Neuron (in vitro differentiated cells): ENCODE results near the gene HSD17B2.
"Not testable (repeated sequence)": the region's sequence is repeated elsewhere in the genome, so short reads cannot be mapped to it uniquely, and the experiment has no call there.

Experiments used
- H2AFZ ChIP-seq: one replicate; pipeline ENCODE4 v1.6.1; 2013; ENCODE audit warnings: low read depth, mild to moderate bottlenecking, inconsistent platforms, low read length, moderate library complexity
- H3K27me3 ChIP-seq: one replicate; pipeline ENCODE4 v1.6.1; 2013; ENCODE audit warnings: low read length; ENCODE audit not compliant: insufficient read depth
- H3K36me3 ChIP-seq: one replicate; pipeline ENCODE4 v1.6.1; 2013; ENCODE audit warnings: low read length; ENCODE audit not compliant: insufficient read depth
- H3K4me1 ChIP-seq: one replicate; pipeline ENCODE4 v1.6.1; 2013; ENCODE audit warnings: low read length; ENCODE audit not compliant: insufficient read depth
- H3K4me3 ChIP-seq: 2 replicates; pipeline ENCODE4 v1.5.1; 2013; ENCODE audit warnings: mild to moderate bottlenecking, low read length, moderate library complexity
- H3K9me3 ChIP-seq: one replicate; pipeline ENCODE4 v1.6.1; 2013; ENCODE audit warnings: low read length

HSD17B2 gene

DNA sequence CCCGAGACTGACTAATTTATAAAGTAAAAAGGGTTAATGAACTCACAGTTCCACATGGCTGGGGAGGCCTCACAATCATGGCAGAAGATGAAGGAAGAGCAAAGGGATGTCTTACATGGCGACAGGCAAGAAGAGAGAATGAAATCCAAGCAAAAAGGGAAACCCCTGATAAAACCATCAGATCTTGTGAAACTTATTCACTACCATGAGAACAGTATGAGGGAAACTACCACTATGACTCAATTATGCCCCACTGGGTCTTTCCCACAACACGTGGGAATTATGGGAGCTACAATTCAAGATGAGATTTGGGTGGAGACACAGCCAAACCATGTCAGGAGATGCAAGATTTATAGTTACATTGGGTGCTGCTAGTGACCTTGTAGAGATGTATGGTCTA lies 74.2 kb downstream of the HSD17B2 start:
- H3K36me3 ChIP-seq, H3K4me3 ChIP-seq, H3K9me3 ChIP-seq, H2AFZ ChIP-seq, H3K4me1 ChIP-seq, H3K27me3 ChIP-seq: not testable (repeated sequence)

DNA sequence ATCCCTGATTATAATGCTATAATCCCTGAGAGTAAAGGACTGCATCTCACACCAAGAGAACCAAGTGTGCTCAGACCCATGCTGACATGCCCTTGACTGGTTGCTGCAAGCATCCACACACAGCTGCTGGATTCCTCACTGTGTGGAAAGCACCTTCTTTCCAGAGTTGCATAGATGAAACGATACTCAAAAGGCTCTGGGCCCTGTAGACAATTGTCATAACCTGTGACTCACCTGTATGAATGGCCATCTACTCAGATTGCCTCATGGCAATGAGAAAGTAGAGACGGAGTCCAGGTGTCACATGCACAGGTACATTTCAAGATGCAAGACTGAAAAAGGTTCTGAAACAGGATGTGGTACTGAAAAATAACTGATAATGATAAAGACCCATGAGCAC lies 76.9 kb downstream of the HSD17B2 start:
- no peaks in the 10 kb centered on the region for H3K4me1 ChIP-seq
- no peaks in the 10 kb centered on the region for H3K27me3 ChIP-seq
- no peaks in the 10 kb centered on the region for H3K9me3 ChIP-seq
- H3K4me3 ChIP-seq: no peak overlapping the region
- no peaks in the 10 kb centered on the region for H3K36me3 ChIP-seq
- H2AFZ ChIP-seq: no peak overlapping the region

DNA sequence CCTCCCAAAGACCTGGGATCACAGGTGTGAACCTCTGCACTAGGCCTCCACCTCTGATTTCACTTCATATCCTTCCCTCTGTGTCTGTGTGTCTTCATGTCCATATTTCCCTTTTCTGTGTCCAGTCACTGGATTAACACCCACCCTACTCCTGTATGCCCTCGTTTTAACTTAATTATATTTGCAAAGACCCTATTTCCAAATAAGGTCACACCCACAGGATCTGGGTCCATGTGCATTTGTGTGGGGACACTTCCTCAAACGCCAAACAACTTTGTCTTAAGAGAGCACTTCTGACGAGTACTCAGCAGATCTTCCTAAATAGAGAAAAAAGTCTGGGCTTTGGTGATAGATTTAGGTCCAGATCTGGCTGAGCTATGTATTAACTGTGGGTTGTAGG lies 78.7 kb downstream of the HSD17B2 start:
- Histone ChIP-seq H3K9me3 (no peaks in the 10 kb centered on the region), H3K4me1 (no peaks in the 10 kb centered on the region), H3K27me3 (no peaks in the 10 kb centered on the region), H3K36me3 (no peaks in the 10 kb centered on the region), H2AFZ (no peak overlapping the region), H3K4me3 (no peak overlapping the region)

DNA sequence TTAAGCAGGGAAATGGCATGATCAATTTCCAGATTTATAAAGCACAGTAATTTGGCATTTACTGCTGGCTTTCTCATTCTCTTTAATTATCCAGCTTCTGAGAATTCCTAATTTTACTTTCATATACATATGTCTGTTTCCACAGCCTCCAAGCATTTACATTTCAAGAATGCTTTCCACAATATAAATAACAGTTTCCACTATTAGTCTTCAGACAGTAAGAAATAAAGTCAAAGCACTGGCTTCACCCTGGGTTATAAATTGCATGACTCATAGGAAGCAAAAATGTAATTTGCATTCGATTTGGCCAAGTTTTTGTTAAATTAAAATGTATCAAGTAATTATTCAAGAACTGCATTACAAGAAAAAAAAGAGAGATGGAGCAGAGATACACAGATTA lies 81.5 kb downstream of the HSD17B2 start:
- H3K9me3 ChIP-seq: no peaks in the 10 kb centered on the region
- H3K4me1 ChIP-seq: peaks cover 5% of the 10 kb centered on the region
- no peaks in the 10 kb centered on the region for H3K27me3 ChIP-seq
- H2AFZ ChIP-seq: no peak overlapping the region
- no peak overlapping the region for H3K4me3 ChIP-seq
- no peaks in the 10 kb centered on the region for H3K36me3 ChIP-seq

DNA sequence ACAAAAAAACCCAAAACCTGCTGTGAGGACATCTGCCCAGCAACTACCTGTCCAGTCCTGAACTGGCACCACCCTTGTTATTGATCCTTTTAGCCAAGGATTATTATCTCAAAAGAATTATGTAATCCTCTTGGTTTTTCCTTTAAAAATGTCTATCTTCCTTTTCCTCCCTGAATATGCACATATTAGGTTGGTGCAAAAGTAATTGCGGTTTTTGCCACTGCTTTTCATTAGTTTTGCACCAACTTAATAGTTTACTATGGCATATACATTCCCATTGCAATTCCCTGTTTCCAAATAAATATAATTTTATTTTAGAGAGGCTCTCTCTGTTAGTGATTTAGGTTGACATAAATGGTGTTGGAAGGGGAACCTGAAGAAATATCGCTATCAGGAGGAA lies 83.7 kb downstream of the HSD17B2 start:
- H3K36me3 ChIP-seq: no peaks in the 10 kb centered on the region
- no peak overlapping the region for H3K4me3 ChIP-seq
- H3K4me1 ChIP-seq: peaks cover 5% of the 10 kb centered on the region
- H3K9me3 ChIP-seq: no peaks in the 10 kb centered on the region
- H2AFZ ChIP-seq: no peak overlapping the region
- no peaks in the 10 kb centered on the region for H3K27me3 ChIP-seq

DNA sequence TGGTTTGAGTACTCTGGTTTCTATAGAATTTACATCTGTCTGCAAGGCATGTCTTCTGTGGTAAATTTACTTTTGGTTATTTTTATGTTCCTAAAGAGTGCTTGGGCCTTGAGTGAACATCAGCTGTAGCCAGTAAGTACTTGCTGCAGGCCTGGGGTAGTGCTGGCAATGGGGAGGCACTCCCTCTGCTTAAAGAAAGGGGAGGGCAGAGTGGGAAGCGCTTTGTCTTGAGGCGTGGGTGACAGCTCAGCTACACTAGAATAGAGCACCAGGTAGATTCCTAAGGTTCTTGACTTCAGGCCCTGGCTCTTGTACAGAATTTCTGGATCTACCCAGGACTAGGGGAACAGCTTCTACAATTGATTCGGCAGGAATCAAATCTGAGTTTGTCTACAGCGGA lies 84.4 kb downstream of the HSD17B2 start:
- H3K27me3 ChIP-seq: no peaks in the 10 kb centered on the region
- peaks cover 5% of the 10 kb centered on the region for H3K4me1 ChIP-seq
- no peak overlapping the region for H2AFZ ChIP-seq
- H3K9me3 ChIP-seq: no peaks in the 10 kb centered on the region
- H3K36me3 ChIP-seq: no peaks in the 10 kb centered on the region
- no peak overlapping the region for H3K4me3 ChIP-seq

DNA sequence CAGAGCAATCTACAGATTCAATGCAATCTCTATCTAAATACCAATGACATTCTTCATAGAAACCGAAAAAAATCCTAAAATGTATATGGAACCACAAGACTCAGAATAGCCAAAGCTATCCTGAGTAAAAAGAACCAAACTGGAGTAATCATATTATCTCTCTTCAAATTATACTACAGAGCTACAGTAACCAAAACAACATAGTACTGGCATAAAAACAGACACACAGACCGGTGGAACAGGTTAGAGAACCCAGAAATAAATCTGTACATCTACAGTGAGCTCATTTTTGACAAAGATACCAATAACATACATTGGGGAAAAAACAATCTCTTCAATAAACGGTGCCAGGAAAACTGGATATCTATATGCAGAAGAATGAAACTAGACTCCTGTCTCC lies 89.6 kb downstream of the HSD17B2 start:
- no peak overlapping the region for H2AFZ ChIP-seq
- no peak overlapping the region for H3K4me3 ChIP-seq
- no peaks in the 10 kb centered on the region for H3K9me3 ChIP-seq
- H3K4me1 ChIP-seq: peaks cover 5% of the 10 kb centered on the region
- H3K27me3 ChIP-seq: no peaks in the 10 kb centered on the region
- H3K36me3 ChIP-seq: no peaks in the 10 kb centered on the region

DNA sequence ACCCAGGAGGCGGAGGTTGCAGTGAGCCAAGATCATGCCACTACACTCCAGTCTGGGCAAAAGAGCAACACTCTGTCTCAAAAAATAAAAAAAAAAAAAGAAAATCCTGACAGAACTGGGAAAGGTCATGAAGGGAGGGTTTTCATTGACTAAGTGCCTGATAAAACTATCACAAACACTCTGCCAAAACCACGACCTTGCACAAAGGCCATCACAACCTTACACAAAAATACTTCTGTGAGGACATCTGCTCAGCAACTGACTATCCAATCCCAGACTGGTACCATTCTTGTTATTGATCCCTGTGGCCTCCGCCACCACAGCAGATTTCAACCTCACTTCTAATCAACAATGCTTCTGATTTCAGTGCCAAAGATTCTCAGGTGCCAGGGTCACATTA lies 94.8 kb downstream of the HSD17B2 start:
- H3K9me3 ChIP-seq: no peaks in the 10 kb centered on the region
- H2AFZ ChIP-seq: no peak overlapping the region
- no peak overlapping the region for H3K4me3 ChIP-seq
- H3K36me3 ChIP-seq: no peaks in the 10 kb centered on the region
- no peaks in the 10 kb centered on the region for H3K27me3 ChIP-seq
- H3K4me1 ChIP-seq: no peaks in the 10 kb centered on the region

DNA sequence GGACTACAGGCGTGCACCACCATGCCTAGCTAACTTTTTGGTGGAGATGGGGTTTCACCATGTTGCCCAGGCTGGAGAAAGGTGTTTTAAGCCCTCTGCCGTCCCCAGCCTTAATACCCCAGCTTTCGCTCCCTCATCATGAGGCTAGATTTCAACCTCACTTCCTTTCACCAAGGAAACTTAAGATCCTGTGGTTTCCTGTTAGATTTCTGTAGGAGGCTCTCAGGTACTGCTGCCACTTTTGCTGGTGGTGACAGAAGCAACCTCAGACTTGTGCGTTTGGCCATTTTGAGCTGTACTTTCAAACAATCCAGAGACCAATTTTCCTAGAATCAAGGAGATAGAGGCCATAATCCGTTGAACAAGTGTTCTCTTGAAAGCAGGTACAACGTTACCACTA lies 98.7 kb downstream of the HSD17B2 start:
- Histone ChIP-seq H2AFZ (no peak overlapping the region), H3K36me3 (peaks cover 6% of the 10 kb centered on the region), H3K9me3 (no peaks in the 10 kb centered on the region), H3K4me1 (no peaks in the 10 kb centered on the region), H3K27me3 (no peaks in the 10 kb centered on the region), H3K4me3 (no peak overlapping the region)

DNA sequence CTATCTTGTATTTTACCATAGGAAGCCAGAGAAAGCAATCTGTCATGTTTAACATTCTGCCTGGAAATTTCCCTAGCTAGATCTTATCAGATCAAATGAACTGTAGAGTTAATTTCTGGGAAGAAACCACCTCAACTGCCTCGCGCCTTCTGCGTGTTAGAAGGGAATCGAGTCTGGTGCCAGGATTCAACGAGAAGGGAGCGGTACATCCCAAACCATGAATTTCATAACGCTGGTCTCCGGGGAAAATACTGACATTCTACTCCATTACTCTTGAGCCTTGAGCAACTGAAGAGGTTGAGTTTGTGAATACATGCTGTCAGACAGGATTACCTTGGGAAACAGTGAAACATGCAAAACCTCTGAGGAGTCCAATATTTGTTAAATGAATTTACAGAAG lies 99.8 kb downstream of the HSD17B2 start:
- Histone ChIP-seq H3K4me1 (no peaks in the 10 kb centered on the region), H3K27me3 (no peaks in the 10 kb centered on the region), H3K4me3 (no peak overlapping the region), H2AFZ (no peak overlapping the region), H3K9me3 (no peaks in the 10 kb centered on the region), H3K36me3 (peaks cover 6% of the 10 kb centered on the region)

DNA sequence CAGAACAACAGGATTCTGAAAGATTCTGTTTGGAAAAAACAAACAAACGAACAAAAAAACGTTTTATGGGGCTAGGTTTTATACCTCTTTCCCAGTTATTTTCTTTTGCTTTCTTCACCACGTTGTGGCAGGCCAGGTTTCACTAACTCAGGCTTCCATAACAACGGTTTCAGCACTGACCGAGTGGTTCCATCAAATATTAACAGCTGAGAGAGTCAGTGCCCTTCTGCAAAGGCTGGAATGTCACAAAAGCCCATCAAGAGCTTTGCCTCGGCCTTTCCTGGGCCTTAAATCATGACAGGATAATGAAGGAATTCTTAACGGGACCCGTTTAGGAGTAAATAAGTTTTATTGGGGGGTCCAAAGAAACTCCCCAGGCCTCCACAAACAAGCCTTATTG lies 100.8 kb downstream of the HSD17B2 start:
- no peak overlapping the region for H3K4me3 ChIP-seq

DNA sequence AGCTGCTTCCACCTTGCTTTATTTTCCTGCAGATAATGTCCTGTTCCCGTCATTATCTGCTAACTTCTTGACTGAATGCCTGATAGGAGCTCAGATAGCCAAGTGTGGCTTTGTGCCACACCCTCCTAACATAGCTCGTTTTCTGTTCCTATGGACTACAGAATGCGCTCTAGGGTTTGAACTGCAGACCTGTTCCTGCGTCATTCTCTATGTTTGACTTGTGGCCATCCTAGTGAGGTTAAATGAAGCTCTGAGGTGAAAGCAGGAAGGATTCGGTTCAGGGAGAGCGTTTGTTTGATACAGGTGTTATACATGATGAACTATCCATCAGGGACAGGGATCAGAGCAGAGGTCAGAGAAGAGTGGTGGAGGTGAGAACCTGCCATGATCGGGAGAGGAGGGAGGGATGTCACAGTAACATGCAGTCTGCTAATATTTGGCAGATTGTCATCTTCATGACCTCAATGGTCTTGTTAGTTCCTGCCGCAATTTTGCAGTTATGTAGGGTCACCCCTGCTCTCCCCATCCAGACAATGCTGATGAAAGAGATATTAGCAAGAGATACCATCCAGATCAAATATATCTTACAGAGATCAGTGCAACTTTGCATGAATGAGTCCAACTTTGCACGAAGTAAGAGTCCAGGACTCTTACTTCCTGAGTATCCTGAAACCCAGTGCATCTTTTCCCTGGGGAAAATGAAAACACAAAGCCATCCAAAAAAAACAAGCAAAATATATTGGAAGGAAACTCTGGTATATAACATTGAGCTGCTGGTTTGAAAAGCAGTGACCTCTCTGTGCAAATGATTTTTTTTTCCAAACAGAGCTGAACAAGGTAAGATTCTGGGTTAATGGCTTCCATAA lies 102.1 kb downstream of the HSD17B2 start:
- no peaks in the 10 kb centered on the region for H3K4me1 ChIP-seq
- H2AFZ ChIP-seq: no peak overlapping the region
- no peaks in the 10 kb centered on the region for H3K27me3 ChIP-seq
- peaks cover 6% of the 10 kb centered on the region for H3K36me3 ChIP-seq
- H3K4me3 ChIP-seq: no peak overlapping the region
- no peaks in the 10 kb centered on the region for H3K9me3 ChIP-seq

More for the DNA sequence above, 100.8 kb downstream of the HSD17B2 start:
- Histone ChIP-seq H3K9me3 (no peaks in the 10 kb centered on the region), H2AFZ (no peak overlapping the region), H3K27me3 (no peaks in the 10 kb centered on the region), H3K36me3 (peaks cover 6% of the 10 kb centered on the region), H3K4me1 (no peaks in the 10 kb centered on the region)

DNA sequence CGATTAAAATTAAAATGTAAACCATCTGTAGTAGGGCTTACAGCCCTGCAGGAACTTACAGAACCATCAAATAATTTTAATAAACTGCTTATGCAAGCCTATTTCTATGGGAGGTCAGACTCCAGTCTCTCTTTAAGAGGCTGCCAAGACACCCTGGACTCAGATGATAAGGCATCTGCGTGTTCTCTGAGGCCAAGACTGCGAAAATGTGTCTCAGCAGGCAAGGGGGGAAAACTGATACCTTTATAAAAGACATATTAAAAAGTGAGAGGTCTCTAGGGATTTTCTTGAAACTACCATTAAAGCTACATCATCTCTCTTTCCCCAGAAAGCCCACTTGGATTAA lies 102.7 kb downstream of the HSD17B2 start:
- peaks cover 6% of the 10 kb centered on the region for H3K36me3 ChIP-seq
- H3K4me1 ChIP-seq: no peaks in the 10 kb centered on the region
- no peak overlapping the region for H3K4me3 ChIP-seq
- no peak overlapping the region for H2AFZ ChIP-seq
- H3K9me3 ChIP-seq: no peaks in the 10 kb centered on the region
- no peaks in the 10 kb centered on the region for H3K27me3 ChIP-seq
